NK-92 (cell line): ENCODE measurements around the gene GABRR3.

Experiments used
- DNase-seq: peaks from one replicate; lab custom pipeline; 2025; ENCODE audit not compliant: unreplicated experiment; lab: John Stamatoyannopoulos, UW

GABRR3 gene

GRCh38 chr3:97958796-97959195 is 76.3 kb downstream of the GABRR3 start:
- no peak for DNase-seq

- DNase-seq: no peak
Measured at GRCh38 chr3:97958396-97958795, 76.7 kb downstream of the GABRR3 start.

GRCh38 chr3:97957617-97958311 is 77.4 kb downstream of the GABRR3 start:
- DNase-seq: no peak

DNA sequence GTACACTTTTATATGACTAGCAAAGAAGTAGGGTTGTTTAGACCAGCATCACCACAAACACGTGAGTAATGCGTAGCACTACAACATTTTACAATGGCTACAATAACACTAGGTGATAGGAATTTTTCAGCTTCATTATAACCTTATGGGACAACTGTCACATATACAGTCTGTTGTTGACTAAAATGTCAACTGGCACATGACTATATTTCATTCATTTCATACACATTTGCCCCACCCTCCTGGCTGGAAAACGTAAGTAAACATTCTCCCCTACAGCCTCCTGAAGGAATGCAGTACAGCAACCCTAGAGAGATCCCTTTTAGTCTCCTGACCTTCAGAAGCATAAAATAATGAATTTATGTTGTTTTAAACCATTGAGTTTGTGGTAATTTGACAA is 79.1 kb downstream of the GABRR3 start:
- DNase-seq: no peak

GRCh38 chr3:97954228-97954827 is 80.8 kb downstream of the GABRR3 start:
- no peak for DNase-seq

DNA sequence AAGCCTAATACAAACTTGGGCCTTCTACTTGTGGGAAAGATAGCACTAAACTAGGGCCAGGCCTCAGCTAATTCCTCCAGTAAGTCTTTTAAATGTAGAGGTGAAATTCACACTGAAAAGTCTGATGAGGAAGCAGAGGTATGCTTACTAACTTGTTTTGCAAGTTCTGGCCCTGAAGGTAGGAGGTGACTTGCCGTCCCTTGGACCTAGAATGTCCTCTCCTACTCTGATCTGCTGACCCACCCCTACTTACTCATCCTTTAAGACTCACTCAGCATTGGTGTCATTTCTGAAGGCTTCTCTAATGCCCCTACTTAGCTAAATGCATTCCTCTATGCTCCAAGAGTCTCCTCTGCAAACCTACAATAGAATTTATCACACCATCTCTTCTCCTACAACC is 82.2 kb downstream of the GABRR3 start:
- DNase-seq: no peak

DNA sequence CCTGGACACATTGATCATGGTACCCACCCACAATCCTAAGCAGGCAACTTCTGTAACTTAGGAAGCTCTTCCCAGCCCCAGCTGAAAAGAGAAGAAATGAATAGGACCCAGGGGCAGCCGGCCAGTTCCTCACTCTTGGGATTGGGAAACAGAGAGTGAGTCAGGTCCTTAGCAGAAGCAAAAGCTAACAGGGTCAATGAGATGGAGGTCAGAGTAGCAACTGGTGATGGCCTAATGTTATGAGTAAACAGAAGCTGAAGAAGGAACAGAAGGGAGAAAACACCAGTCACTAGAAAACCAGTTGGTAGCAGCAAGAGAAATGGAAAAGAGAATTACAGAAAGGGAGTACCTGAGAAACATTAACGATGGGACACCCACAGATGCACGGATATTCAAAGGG is 82.8 kb downstream of the GABRR3 start:
- no peak for DNase-seq

DNA sequence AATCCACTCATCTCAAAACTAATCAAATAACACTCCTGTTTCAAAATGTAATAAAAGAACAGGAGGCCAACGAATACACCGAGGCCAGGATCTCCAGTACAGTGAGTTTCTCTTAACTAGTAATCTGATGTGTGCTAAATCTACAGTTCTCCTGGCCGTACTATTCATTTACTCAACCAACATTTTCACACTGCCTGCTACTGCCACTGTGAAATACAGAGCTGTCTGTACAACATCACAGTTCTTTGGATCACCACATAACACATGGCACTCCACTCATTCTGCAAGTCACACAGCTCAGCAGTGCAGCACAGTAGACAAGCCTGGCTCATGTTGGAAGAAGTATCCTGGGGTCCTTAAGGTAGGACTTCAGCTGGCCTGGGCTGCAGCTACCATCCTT is 84.8 kb downstream of the GABRR3 start:
- DNase-seq: no peak

DNA sequence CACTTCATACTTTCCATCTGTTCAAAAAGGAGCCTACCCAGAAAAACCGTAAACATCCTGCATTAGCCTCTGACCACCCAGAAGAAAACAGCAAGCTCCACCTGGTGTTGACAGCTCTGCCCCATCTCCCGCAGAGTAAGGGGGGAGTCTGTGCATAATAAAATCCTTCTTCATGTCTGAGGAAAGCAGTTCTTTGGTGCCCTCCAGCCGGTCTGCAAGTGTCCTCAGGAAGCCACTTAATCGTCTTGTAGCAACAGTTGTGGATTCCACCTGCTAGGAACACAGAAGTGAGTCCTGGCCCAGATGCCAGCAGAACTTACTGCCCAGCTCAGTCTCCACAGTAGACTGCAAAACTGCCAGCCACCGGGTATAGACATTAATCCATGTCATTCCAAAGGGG is 85.4 kb downstream of the GABRR3 start:
- no peak for DNase-seq

DNA sequence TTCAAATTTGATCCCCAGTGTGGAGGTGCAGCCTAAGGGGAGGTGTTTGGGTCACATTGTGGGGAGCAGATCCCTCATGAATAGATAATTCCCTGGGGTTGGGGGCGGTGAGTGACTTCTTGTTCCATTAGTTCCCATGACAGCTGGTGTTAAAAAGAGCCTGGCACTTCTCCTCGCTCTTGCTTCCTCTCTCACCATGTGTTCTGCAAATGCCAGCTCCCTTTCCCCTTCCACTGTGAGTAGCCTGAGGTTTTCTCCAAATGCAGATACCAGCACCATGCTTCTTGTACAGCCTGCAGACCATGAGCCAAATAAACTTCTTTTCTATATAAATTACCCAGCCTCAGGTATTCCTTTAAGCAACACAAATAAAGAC is 86.0 kb downstream of the GABRR3 start:
- no peak for DNase-seq

GRCh38 chr3:97948351-97949109 is 86.6 kb downstream of the GABRR3 start:
- no peak for DNase-seq

DNA sequence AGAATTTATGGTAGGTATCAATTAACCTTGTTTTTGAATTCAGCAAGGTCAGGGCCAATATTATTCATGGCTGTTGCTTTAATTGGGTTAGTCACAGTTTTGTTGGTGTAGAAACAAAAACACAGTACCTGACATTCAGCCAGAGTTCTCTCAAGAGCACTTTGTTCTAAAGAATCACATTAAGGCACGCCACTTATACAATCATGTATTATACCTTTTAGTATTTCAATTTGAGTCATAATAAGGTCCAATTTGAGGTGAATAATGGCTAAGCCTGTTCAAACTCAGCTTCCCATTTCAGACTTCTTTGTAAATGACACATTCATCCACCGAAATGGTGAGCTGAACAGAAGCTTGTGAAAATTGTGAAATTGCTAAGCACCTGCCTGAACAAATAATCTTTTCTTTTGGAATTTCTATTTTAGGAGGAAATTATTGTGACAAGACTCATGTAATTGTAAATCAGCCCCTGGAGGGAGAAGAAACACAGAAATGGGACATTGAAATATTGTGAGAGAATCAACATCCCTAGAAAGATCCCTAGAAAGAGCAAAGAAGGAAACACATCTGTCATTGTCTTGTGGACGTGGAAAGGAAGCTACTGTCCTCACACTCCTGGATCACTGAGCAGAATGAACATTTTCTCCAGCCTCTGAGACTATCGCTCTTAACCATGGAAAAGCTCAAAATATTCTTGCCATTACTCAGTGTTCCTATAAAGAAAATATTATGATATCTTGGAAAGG is 92.1 kb downstream of the GABRR3 start:
- DNase-seq: no peak

GRCh38 chr3:97940034-97940433 is 95.1 kb downstream of the GABRR3 start:
- DNase-seq: no peak

- no peak for DNase-seq
Measured at GRCh38 chr3:97939401-97939800, 95.7 kb downstream of the GABRR3 start.

- no peak for DNase-seq
Measured at GRCh38 chr3:97938444-97938843, 96.7 kb downstream of the GABRR3 start.

- no peak for DNase-seq
Measured at GRCh38 chr3:97937205-97937604, 97.9 kb downstream of the GABRR3 start.

- DNase-seq: no peak
Measured at GRCh38 chr3:97935842-97936241, 99.3 kb downstream of the GABRR3 start.
